Measurements from ENCODE around the gene ZNF221. TPM values are rescaled to one million over a fixed set of nuclear protein-coding genes. Genes with fewer than 3 reads are reported as not detected.

Gene ZNF221
- total and polyA plus RNA-seq, 9 of the 15 experiments (the other 6 are each of a cell fraction or from before 2014, with no cell fraction given), result 0.32 to 1.4 (median 0.45) TPM

GRCh38 chr19:44010468-44010867 lies 59.4 kb downstream of the ZNF221 start (continued):
- no peak for TF ChIP-seq TRIM25 (IDR thresholded peaks at IDR 0.05; ENCODE audit: borderline replicate concordance)
- TF ChIP-seq SRSF3 (IDR thresholded peaks at IDR 0.05; ENCODE audit: insufficient read depth, low read length), result no peak
- TF ChIP-seq ZNF75A (CRISPR knock-in tag; IDR thresholded peaks at IDR 0.05), result peak; percentile 95
- TF ChIP-seq ZNF384 (IDR thresholded peaks at IDR 0.05; ENCODE audit: low read depth, low read length), result no peak

Small RNA genes lying within 50 kb of the gene (small RNA-seq; reads per million reads assigned to genes)
- not detected for gene AC006213.5

Other genes starting within 250 kb of the ZNF221 start
Only the 7 nearest of the 16 such genes appear.
- 0.20 and 0.41 TPM in 2 replicates for gene ZNF404, start 67.3 kb upstream of the ZNF221 start, total RNA-seq (2014; rRNA removed)
- gene ZNF404, start 67.3 kb upstream of the ZNF221 start, total RNA-seq (2014; rRNA removed; fragmentation: Illumina TruSeq; extraction: Trizol), result 0.40 and 0.54 TPM in 2 replicates
- 0.19 and 0.25 TPM in 2 replicates for gene ZNF404, start 67.3 kb upstream of the ZNF221 start, total RNA-seq (2015; rRNA removed; fragmentation: Illumina TruSeq; extraction: Trizol)
- 0.22 and 0.36 TPM in 2 replicates for gene ZNF404, start 67.3 kb upstream of the ZNF221 start, total RNA-seq (2021)
- 0.45 and 0.67 TPM in 2 replicates for gene ZNF404, start 67.3 kb upstream of the ZNF221 start, polyA plus RNA-seq (2011; rRNA removed)
- gene ZNF404, start 67.3 kb upstream of the ZNF221 start, polyA plus RNA-seq (2014; fragmentation: Illumina TruSeq; extraction: Trizol), result 0.15 and 0.61 TPM in 2 replicates
- under 1 TPM; 0.15 to 0.55 TPM for gene ZNF404, start 67.3 kb upstream of the ZNF221 start, polyA plus RNA-seq (2014; fragmentation: Nextera tagmentation; extraction: Ambion mirVana)
- 0.23 and 0.44 TPM in 2 replicates for gene ZNF404, start 67.3 kb upstream of the ZNF221 start, polyA plus RNA-seq (2014; rRNA removed)
- 5.8 and 6.7 TPM in 2 replicates for gene ZNF45, start 15.9 kb upstream of the ZNF221 start, total RNA-seq (2014; rRNA removed)
- 10.1 and 12.8 TPM in 2 replicates for gene ZNF45, start 15.9 kb upstream of the ZNF221 start, total RNA-seq (2014; rRNA removed; fragmentation: Illumina TruSeq; extraction: Trizol)
- gene ZNF45, start 15.9 kb upstream of the ZNF221 start, total RNA-seq (2015; rRNA removed; fragmentation: Illumina TruSeq; extraction: Trizol), result 10.4 TPM in 2 replicates
- gene ZNF45, start 15.9 kb upstream of the ZNF221 start, total RNA-seq (2021), result 8.5 and 8.8 TPM in 2 replicates
- gene ZNF45, start 15.9 kb upstream of the ZNF221 start, polyA plus RNA-seq (2011; rRNA removed), result 7.2 and 9.4 TPM in 2 replicates
- 10.4 and 10.6 TPM in 2 replicates for gene ZNF45, start 15.9 kb upstream of the ZNF221 start, polyA plus RNA-seq (2014; fragmentation: Illumina TruSeq; extraction: Trizol)
- gene ZNF45, start 15.9 kb upstream of the ZNF221 start, polyA plus RNA-seq (2014; fragmentation: Nextera tagmentation; extraction: Ambion mirVana), result 1 to 10 TPM; 2.6 to 5.1 TPM
- gene ZNF45, start 15.9 kb upstream of the ZNF221 start, polyA plus RNA-seq (2014; rRNA removed), result 6.8 and 9.8 TPM in 2 replicates
- gene ZNF155, start 33.0 kb downstream of the ZNF221 start, total RNA-seq (2014; rRNA removed), result 0.09 and 0.29 TPM in 2 replicates
- 0.67 and 0.76 TPM in 2 replicates for gene ZNF155, start 33.0 kb downstream of the ZNF221 start, total RNA-seq (2014; rRNA removed; fragmentation: Illumina TruSeq; extraction: Trizol)
- 0.26 and 0.29 TPM in 2 replicates for gene ZNF155, start 33.0 kb downstream of the ZNF221 start, total RNA-seq (2015; rRNA removed; fragmentation: Illumina TruSeq; extraction: Trizol)
- gene ZNF155, start 33.0 kb downstream of the ZNF221 start, total RNA-seq (2021), result 0.47 and 0.62 TPM in 2 replicates
- 0.09 and 0.20 TPM in 2 replicates for gene ZNF155, start 33.0 kb downstream of the ZNF221 start, polyA plus RNA-seq (2011; rRNA removed)
- gene ZNF155, start 33.0 kb downstream of the ZNF221 start, polyA plus RNA-seq (2014; fragmentation: Illumina TruSeq; extraction: Trizol), result 0.22 and 0.28 TPM in 2 replicates
- under 1 TPM; 0.37 to 0.53 TPM for gene ZNF155, start 33.0 kb downstream of the ZNF221 start, polyA plus RNA-seq (2014; fragmentation: Nextera tagmentation; extraction: Ambion mirVana)
- 0.26 and 0.40 TPM in 2 replicates for gene ZNF155, start 33.0 kb downstream of the ZNF221 start, polyA plus RNA-seq (2014; rRNA removed)
- 1.3 and 1.6 TPM in 2 replicates for gene ZNF230, start 51.7 kb downstream of the ZNF221 start, total RNA-seq (2014; rRNA removed)
- 2.4 and 3.0 TPM in 2 replicates for gene ZNF230, start 51.7 kb downstream of the ZNF221 start, total RNA-seq (2014; rRNA removed; fragmentation: Illumina TruSeq; extraction: Trizol)
- gene ZNF230, start 51.7 kb downstream of the ZNF221 start, total RNA-seq (2015; rRNA removed; fragmentation: Illumina TruSeq; extraction: Trizol), result 1.6 and 2.3 TPM in 2 replicates
- gene ZNF230, start 51.7 kb downstream of the ZNF221 start, total RNA-seq (2021), result 1.8 and 3.1 TPM in 2 replicates
- 2.2 and 4.0 TPM in 2 replicates for gene ZNF230, start 51.7 kb downstream of the ZNF221 start, polyA plus RNA-seq (2011; rRNA removed)
- 1.7 and 2.2 TPM in 2 replicates for gene ZNF230, start 51.7 kb downstream of the ZNF221 start, polyA plus RNA-seq (2014; fragmentation: Illumina TruSeq; extraction: Trizol)
- gene ZNF230, start 51.7 kb downstream of the ZNF221 start, polyA plus RNA-seq (2014; fragmentation: Nextera tagmentation; extraction: Ambion mirVana), result 1 to 10 TPM; 2.0 TPM
- gene ZNF230, start 51.7 kb downstream of the ZNF221 start, polyA plus RNA-seq (2014; rRNA removed), result 2.3 and 3.1 TPM in 2 replicates
- gene ZNF222, start 74.2 kb downstream of the ZNF221 start, total RNA-seq (2014; rRNA removed), result 2.2 and 4.2 TPM in 2 replicates
- gene ZNF222, start 74.2 kb downstream of the ZNF221 start, total RNA-seq (2014; rRNA removed; fragmentation: Illumina TruSeq; extraction: Trizol), result 4.5 and 5.8 TPM in 2 replicates
- 2.3 and 3.0 TPM in 2 replicates for gene ZNF222, start 74.2 kb downstream of the ZNF221 start, total RNA-seq (2015; rRNA removed; fragmentation: Illumina TruSeq; extraction: Trizol)
- gene ZNF222, start 74.2 kb downstream of the ZNF221 start, total RNA-seq (2021), result 2.3 and 2.8 TPM in 2 replicates
- 1.8 and 2.3 TPM in 2 replicates for gene ZNF222, start 74.2 kb downstream of the ZNF221 start, polyA plus RNA-seq (2011; rRNA removed)
- 3.6 and 3.8 TPM in 2 replicates for gene ZNF222, start 74.2 kb downstream of the ZNF221 start, polyA plus RNA-seq (2014; fragmentation: Illumina TruSeq; extraction: Trizol)
- 1 to 10 TPM; 2.4 to 3.6 TPM for gene ZNF222, start 74.2 kb downstream of the ZNF221 start, polyA plus RNA-seq (2014; fragmentation: Nextera tagmentation; extraction: Ambion mirVana)
- 2.8 and 4.6 TPM in 2 replicates for gene ZNF222, start 74.2 kb downstream of the ZNF221 start, polyA plus RNA-seq (2014; rRNA removed)
- gene ZNF223, start 100.8 kb downstream of the ZNF221 start, total RNA-seq (2014; rRNA removed), result 1.2 and 1.3 TPM in 2 replicates
- gene ZNF223, start 100.8 kb downstream of the ZNF221 start, total RNA-seq (2014; rRNA removed; fragmentation: Illumina TruSeq; extraction: Trizol), result 0.44 and 0.70 TPM in 2 replicates
- 0.54 and 0.57 TPM in 2 replicates for gene ZNF223, start 100.8 kb downstream of the ZNF221 start, total RNA-seq (2015; rRNA removed; fragmentation: Illumina TruSeq; extraction: Trizol)
- gene ZNF223, start 100.8 kb downstream of the ZNF221 start, total RNA-seq (2021), result 0.35 and 0.85 TPM in 2 replicates
- gene ZNF223, start 100.8 kb downstream of the ZNF221 start, polyA plus RNA-seq (2011; rRNA removed), result 0.21 and 0.26 TPM in 2 replicates
- gene ZNF223, start 100.8 kb downstream of the ZNF221 start, polyA plus RNA-seq (2014; fragmentation: Illumina TruSeq; extraction: Trizol), result 0.71 and 1.1 TPM in 2 replicates
- 1 to 10 TPM; 1.2 to 1.8 TPM for gene ZNF223, start 100.8 kb downstream of the ZNF221 start, polyA plus RNA-seq (2014; fragmentation: Nextera tagmentation; extraction: Ambion mirVana)
- gene ZNF223, start 100.8 kb downstream of the ZNF221 start, polyA plus RNA-seq (2014; rRNA removed), result 0.98 and 1.1 TPM in 2 replicates
- 0.16 and 0.23 TPM in 2 replicates for gene ZNF284, start 120.9 kb downstream of the ZNF221 start, total RNA-seq (2014; rRNA removed)
- 0.22 and 0.29 TPM in 2 replicates for gene ZNF284, start 120.9 kb downstream of the ZNF221 start, total RNA-seq (2014; rRNA removed; fragmentation: Illumina TruSeq; extraction: Trizol)
- 0.18 and 0.19 TPM in 2 replicates for gene ZNF284, start 120.9 kb downstream of the ZNF221 start, total RNA-seq (2015; rRNA removed; fragmentation: Illumina TruSeq; extraction: Trizol)
- 0.18 and 0.24 TPM in 2 replicates for gene ZNF284, start 120.9 kb downstream of the ZNF221 start, total RNA-seq (2021)
- 0.04 and 0.07 TPM in 2 replicates for gene ZNF284, start 120.9 kb downstream of the ZNF221 start, polyA plus RNA-seq (2011; rRNA removed)
- gene ZNF284, start 120.9 kb downstream of the ZNF221 start, polyA plus RNA-seq (2014; fragmentation: Illumina TruSeq; extraction: Trizol), result 0.10 and 0.17 TPM in 2 replicates
- under 1 TPM; 0.13 to 0.20 TPM for gene ZNF284, start 120.9 kb downstream of the ZNF221 start, polyA plus RNA-seq (2014; fragmentation: Nextera tagmentation; extraction: Ambion mirVana)
- 0.03 and 0.20 TPM in 2 replicates for gene ZNF284, start 120.9 kb downstream of the ZNF221 start, polyA plus RNA-seq (2014; rRNA removed)